Activated CD4-positive, alpha-beta T cell treated with anti-CD3 and anti-CD28 coated beads, Interleukin-2, amount 50 U/mL, for 48 hours (primary cell): ENCODE data around the gene EFCAB6.
A peak's percentile ranks its signal among the peaks of the same experiment; 100 is the strongest.

Source experiments
- DNase-seq, 2 experiments: peaks; one replicate each; pipeline ENCODE4 v3.0.0-alpha.2; 2020

The EFCAB6 gene, protein sequence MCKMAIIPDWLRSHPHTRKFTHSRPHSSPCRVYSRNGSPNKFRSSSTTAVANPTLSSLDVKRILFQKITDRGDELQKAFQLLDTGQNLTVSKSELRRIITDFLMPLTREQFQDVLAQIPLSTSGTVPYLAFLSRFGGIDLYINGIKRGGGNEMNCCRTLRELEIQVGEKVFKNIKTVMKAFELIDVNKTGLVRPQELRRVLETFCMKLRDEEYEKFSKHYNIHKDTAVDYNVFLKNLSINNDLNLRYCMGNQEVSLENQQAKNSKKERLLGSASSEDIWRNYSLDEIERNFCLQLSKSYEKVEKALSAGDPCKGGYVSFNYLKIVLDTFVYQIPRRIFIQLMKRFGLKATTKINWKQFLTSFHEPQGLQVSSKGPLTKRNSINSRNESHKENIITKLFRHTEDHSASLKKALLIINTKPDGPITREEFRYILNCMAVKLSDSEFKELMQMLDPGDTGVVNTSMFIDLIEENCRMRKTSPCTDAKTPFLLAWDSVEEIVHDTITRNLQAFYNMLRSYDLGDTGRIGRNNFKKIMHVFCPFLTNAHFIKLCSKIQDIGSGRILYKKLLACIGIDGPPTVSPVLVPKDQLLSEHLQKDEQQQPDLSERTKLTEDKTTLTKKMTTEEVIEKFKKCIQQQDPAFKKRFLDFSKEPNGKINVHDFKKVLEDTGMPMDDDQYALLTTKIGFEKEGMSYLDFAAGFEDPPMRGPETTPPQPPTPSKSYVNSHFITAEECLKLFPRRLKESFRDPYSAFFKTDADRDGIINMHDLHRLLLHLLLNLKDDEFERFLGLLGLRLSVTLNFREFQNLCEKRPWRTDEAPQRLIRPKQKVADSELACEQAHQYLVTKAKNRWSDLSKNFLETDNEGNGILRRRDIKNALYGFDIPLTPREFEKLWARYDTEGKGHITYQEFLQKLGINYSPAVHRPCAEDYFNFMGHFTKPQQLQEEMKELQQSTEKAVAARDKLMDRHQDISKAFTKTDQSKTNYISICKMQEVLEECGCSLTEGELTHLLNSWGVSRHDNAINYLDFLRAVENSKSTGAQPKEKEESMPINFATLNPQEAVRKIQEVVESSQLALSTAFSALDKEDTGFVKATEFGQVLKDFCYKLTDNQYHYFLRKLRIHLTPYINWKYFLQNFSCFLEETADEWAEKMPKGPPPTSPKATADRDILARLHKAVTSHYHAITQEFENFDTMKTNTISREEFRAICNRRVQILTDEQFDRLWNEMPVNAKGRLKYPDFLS (N-terminal part only)

GRCh38 chr22:43812149-43812842 is at the start of gene EFCAB6:
EFCAB6 (minus strand) TSS chr22:43812305; CDS start chr22:43782318, 29,987 bp downstream.
- DNase-seq, result peak; percentile 92 to 94

- no peak for DNase-seq
Observed at GRCh38 chr22:43861529-43861928, 49.4 kb upstream of the EFCAB6 start.

GRCh38 chr22:43860831-43861230 is 48.7 kb upstream of the EFCAB6 start:
- no peak for DNase-seq

- DNase-seq, result no peak
Observed at GRCh38 chr22:43860126-43860525, 48.0 kb upstream of the EFCAB6 start.

DNA sequence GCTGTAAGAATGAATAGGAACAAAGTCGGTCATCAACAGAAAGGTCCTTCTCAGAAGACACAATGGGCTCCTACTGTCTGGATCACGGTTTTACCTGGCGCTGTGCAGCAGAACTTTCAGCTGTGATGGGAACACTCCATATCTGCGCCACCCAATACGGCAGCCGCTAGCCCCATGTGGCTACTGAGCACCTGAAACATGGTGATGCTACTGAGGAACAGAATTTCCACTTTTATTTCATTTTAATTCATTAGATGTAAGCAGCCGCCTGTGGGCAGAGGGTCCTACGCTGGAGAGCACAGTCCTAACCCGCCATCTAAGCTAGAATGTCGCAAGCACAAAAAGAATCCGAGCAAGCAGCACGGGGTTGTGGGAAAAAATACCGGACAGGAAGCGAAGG is 47.5 kb upstream of the EFCAB6 start:
- DNase-seq, result no peak

- no peak for DNase-seq
Observed at GRCh38 chr22:43859176-43859575, 47.1 kb upstream of the EFCAB6 start.

DNA sequence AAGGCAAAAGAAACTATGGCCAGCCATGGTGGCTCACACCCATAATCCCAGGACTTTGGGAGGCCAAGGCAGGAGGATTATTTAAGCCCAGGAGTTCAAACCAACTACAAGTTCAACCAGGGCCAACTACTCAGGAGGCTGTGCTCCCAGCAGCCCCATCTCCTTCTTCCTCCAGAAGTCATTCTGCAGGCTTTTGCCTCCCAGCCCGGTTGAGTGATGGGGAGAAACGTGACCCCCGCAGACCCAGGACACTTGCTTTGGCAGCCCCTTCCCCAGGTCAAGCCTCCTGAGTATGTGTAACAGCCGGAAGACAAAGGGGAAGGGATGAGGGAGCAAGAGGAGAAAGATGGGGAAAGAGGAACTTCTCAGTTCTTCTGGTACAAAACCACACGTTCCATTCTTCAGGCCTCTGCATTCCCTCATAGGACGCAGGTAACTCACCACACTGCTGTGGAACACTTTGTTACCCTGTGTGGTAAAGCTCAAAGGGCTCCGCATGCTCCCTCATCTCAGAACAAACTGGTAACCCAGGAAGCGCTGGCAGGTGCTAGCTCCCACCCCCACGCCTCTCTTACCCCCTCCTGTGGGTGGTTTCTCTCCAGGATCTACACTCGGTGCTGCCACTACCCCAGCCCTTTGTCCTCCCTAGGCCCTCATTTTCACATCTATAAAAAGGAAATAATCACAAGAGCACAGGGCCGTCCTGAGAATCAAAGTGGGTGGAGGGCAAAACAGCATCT is 46.2 kb upstream of the EFCAB6 start:
- no peak for DNase-seq

DNA sequence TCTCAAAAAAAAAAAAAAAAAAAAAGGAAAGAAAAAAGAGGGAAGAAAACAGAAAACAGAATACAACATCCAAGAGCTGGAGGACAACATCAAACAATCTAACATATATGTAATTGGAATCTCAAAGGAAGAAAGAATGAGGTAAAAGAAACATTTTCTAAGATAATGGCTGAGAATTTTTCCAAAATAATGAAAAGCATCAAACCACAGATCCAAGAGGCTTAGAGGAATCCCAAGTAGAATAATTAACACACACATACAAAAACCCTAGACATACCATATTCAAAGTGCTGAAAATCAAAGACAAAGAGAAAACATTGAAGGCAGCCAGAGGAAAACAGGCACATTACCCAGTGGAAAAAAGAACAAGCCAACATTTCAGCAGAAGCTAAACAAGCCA is 45.3 kb upstream of the EFCAB6 start:
- no peak for DNase-seq

GRCh38 chr22:43855431-43855830 is 43.3 kb upstream of the EFCAB6 start:
- no peak for DNase-seq

GRCh38 chr22:43854786-43855271 is 42.7 kb upstream of the EFCAB6 start:
- no peak for DNase-seq

DNA sequence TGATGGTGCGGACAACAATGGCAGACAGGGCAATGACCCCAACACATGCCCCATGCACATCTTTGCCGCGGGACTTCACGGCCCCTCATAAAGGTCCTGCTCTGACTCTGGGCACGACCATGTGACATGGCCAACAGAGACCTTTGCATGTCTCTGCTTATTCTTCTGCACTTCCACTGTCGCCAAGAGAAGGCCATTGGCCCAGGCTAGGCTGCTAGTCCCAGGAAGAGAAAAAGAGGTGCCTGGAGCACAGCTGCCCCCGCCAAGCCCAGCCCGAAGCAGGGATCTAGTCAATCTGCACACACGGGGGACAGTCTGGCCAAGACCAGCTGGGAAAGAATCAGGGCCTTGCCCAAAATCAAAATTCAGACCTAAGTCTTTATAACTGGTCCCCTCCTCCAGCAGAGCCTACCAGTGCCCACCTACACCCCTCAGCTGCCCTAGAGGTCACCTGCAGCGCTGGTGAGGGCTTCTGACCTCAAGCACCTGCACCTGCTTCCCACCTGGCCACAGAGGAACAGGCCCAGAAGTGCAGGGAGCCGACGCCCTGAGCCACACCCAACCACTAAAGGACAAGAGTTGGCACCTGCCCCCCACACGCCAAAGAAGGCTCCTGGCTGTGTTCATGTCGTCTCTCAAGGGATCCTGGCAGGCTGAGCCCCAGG is 42.1 kb upstream of the EFCAB6 start:
- DNase-seq, result no peak

- DNase-seq, result no peak
Observed at GRCh38 chr22:43853328-43853931, 41.3 kb upstream of the EFCAB6 start.

DNA sequence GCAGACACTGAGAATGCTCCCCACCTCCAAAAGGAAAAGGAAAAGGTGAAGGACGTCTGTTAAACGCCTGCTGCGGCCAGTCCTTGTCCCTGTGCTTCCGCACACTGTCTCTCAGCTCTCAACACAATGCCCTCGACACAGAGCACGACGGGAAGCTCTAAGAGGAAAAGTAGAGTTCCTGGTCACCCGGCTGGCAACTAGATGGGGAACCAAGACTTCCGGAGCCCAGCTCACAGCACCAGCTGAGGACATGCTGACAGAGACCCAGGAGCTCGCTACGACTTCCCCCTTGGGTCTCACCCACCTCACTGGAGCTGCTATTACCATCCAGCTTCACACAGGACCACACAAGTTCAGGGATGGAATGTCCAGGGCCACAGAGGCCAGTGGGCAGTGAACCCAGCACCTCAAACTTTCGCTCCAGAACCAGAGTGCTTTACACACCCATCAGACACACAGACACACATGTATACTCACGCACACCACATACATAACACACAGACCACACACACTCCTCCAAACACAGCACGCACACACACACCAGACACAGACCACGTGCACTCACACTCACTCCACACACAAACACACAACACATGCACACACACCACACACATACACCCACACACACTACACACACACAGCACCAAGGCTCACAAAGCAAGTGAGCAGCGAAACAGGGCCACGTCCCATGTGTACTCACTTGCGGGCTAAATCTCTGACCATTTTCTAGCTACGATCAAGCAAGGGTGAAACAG is 40.6 kb upstream of the EFCAB6 start:
- DNase-seq, result no peak

GRCh38 chr22:43851979-43852307 is 39.8 kb upstream of the EFCAB6 start:
- no peak for DNase-seq

DNA sequence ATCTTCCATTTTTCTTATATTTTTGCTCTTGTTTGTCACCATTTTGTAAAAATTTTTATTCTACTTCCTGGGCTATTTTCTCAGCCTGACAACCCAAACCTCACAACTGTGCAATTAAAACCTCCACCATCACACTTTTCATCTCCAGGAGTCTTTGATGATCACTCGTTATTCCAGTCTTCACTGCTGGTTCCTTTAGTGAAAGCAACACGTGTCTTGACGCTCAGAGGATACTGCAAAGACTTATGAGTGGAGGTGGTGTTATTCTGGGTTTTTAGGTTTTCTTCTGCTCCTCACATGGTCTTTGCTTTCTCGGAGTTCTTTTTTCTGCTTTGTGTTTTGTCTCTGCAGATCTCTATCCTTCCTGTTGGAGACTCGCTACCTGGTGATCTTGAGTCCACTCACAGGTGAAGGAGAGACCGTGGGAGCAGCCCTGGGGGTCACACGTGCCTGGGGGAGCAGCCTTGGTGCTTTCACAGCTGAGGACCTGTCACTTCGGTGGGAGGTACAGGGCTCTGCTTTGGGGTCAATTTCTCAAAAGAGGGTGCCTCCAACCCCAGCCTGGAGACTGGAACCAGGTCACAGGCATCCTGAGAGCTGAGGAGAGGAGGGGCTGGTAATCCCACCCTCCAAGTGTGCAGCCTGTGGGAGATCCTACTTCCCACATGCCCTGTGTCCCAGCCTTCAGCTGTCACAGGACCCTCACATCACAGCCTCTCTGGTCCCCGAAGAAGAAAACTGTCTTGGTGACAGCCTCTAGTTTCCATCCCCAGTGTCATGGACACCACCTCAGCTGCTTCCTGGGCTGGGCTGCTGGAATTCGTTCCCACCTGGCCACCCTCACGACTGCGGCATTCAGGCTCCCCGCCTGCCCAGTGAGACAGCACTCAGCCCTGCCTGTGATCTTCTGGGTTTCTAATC is 39.2 kb upstream of the EFCAB6 start:
- DNase-seq, result no peak

- DNase-seq, result no peak
Observed at GRCh38 chr22:43850529-43850928, 38.4 kb upstream of the EFCAB6 start.

- DNase-seq, result no peak
Observed at GRCh38 chr22:43849731-43850130, 37.6 kb upstream of the EFCAB6 start.

DNA sequence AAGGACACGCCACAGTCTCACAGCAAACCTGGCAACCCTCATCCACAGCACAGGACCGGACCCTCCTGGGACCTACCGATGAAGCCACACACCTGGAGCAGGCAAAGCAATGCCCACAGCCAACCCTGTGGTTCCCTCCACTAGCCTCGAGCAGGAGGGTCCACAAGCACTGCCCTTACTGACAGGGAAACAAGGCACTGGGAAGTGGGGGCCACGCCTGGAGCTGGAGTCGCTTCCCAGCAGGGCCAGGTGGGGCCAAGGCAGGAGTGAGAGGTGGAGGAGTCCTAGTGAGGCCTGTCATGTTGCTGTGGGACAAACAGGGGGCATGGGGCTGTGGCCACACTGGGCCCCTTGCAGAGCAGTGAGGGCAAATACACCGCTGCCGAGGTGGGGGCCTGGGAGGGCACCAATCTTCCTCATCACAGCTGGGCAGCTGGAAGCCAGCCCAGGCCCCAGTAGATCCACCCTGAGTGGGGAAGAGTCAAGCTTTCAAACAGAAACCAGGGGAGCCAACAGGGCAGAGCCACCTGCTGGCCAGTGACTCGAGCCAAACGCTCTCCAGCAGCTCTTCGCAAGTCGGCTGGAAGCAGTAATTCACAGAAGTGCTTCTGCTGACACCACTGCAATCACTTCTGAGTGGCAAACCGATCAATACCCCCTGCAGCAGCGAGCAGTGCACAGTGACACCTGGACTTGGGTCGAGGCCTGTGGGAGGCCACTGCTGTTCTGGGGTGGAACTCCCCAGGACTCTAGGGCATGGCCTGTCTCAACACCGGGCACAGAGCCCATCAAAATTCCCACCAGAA is 36.5 kb upstream of the EFCAB6 start:
- DNase-seq, result no peak
